GM12878 (cell line): ENCODE data around the gene TTLL11. TPM values are rescaled to one million over a fixed set of nuclear protein-coding genes. Genes with fewer than 3 reads are reported as not detected.

Experiments used
- ATAC-seq: fragments of 200-7000 bp; cut with Tn5 transposase; 3 replicates; pipeline ENCODE4 v1.9.1; 2020; ENCODE audit warnings: mild to moderate bottlenecking, moderate library complexity
- BruUV-seq: library from RNA; stranded (reverse); fragments of 400-500 nt; replicated peaks from 2 replicates; lab custom pipeline; 2021; lab: Mats Ljungman, UMichigan
- CTCF ChIA-PET: fragments of 300-600 bp; sonication (Branson Sonifier 250); formaldehyde crosslinking; extraction: SDS; loops from one replicate; lab custom pipeline; 2021; ENCODE audit warnings: inconsistent platforms; lab: Yijun Ruan, JAX
- POLR2A ChIA-PET: fragments of 350-600 bp; formaldehyde crosslinking; extraction: SDS; loops from one replicate; lab custom pipeline; 2021; ENCODE audit warnings: inconsistent platforms; lab: Charles Lee
- RAD21 ChIA-PET: fragments of 300-600 bp; sonication (Branson Sonifier 250); formaldehyde crosslinking; loops from one replicate; lab custom pipeline; 2023; ENCODE audit warnings: antibody characterized with exemption; ENCODE audit not compliant: unreplicated experiment; lab: Charles Lee
- SMC1A ChIA-PET: fragments of 300-600 bp; sonication (Branson Sonifier 250); formaldehyde crosslinking; loops from one replicate; lab custom pipeline; 2023; ENCODE audit not compliant: unreplicated experiment, uncharacterized antibody; lab: Charles Lee
- DNase-seq: peaks from one replicate; pipeline ENCODE4 v3.0.0-alpha.2; 2011; ENCODE audit warnings: low read depth, low spot score
- FAIRE-seq: peaks from 3 replicates; lab custom pipeline; 2011; peaks lifted over from hg19 to GRCh38; lab: Jason Lieb, UNC
- H2AFZ ChIP-seq: 2 replicates; pipeline ENCODE4 v1.6.0; 2011; ENCODE audit warnings: low read depth, low read length, control low read depth; ENCODE audit not compliant: control insufficient read depth
- H3K27ac ChIP-seq: 2 replicates; pipeline ENCODE4 v1.5.1; 2011; ENCODE audit warnings: control low read depth; ENCODE audit not compliant: control insufficient read depth, insufficient read depth
- H3K27me3 ChIP-seq, 2 experiments: replicated peaks in 1 of 2; 2 replicates each; pipeline versions ENCODE4 v1.6.0 to v1.6.1; 2011; ENCODE audit warnings: low read length in 1 of 2; ENCODE audit not compliant: control insufficient read depth in 2 of 2, insufficient read depth in 2 of 2
- H3K36me3 ChIP-seq, 2 experiments: 2 replicates each; pipeline ENCODE4 v1.5.1; 2011; ENCODE audit warnings: low read length in 1 of 2; ENCODE audit not compliant: control insufficient read depth in 2 of 2, insufficient read depth in 2 of 2
- H3K4me1 ChIP-seq: 2 replicates; pipeline ENCODE4 v1.6.1; 2011; ENCODE audit warnings: mild to moderate bottlenecking, low read length, moderate library complexity, mixed read lengths; ENCODE audit not compliant: control insufficient read depth, insufficient read depth
- H3K4me2 ChIP-seq: 2 replicates; pipeline ENCODE4 v1.6.0; 2011; ENCODE audit warnings: control low read depth; ENCODE audit not compliant: control insufficient read depth, insufficient read depth
- H3K4me3 ChIP-seq: fragments of 200-600 bp; sonication (generic); 2 replicates; pipeline ENCODE4 v1.5.1; 2016
- H3K79me2 ChIP-seq: 2 replicates; pipeline ENCODE4 v1.6.0; 2011; ENCODE audit warnings: low read length; ENCODE audit not compliant: control insufficient read depth, insufficient read depth
- H3K9ac ChIP-seq: 2 replicates; pipeline ENCODE4 v1.8.0; 2011; ENCODE audit warnings: low read length, control low read depth, mixed read lengths; ENCODE audit not compliant: control insufficient read depth, insufficient read depth
- H3K9me3 ChIP-seq: replicated peaks from 3 replicates; pipeline ENCODE4 v1.5.1; 2011; ENCODE audit warnings: mild to moderate bottlenecking, low read length; ENCODE audit not compliant: control insufficient read depth, insufficient read depth
- H4K20me1 ChIP-seq: 2 replicates; pipeline ENCODE4 v1.6.0; 2011; ENCODE audit not compliant: control insufficient read depth, insufficient read depth
- CBFB ChIP-seq: IDR thresholded peaks from 2 replicates; pipeline ENCODE4 v1.6.1; 2016; ENCODE audit warnings: antibody characterized with exemption, low read depth
- EP300 ChIP-seq, 2 experiments: fragments of 150-350 bp in 1 of 2; IDR thresholded peaks; 2 replicates each; pipeline ENCODE4 v1.6.1; 2011 to 2012; ENCODE audit warnings: low read depth in 2 of 2, low read length in 2 of 2, borderline replicate concordance in 1 of 2, improper control_type of control experiment in 1 of 2, inconsistent platforms in 1 of 2; ENCODE audit not compliant: control insufficient read depth in 1 of 2
- KDM1A ChIP-seq: fragments of 200-600 bp; sonication (generic); IDR thresholded peaks from 2 replicates; pipeline ENCODE4 v1.6.1; 2016; ENCODE audit warnings: borderline replicate concordance
- NFXL1 ChIP-seq: fragments of 450-650 bp; IDR thresholded peaks from 2 replicates; pipeline ENCODE4 v1.6.1; 2017; ENCODE audit warnings: antibody characterized with exemption, mild to moderate bottlenecking, borderline replicate concordance
- PAX5 ChIP-seq: IDR thresholded peaks from 2 replicates; pipeline ENCODE4 v1.6.1; 2011; ENCODE audit warnings: low read depth, low read length, borderline replicate concordance
- POU2F2 ChIP-seq: IDR thresholded peaks from 3 replicates; pipeline ENCODE4 v1.6.1; 2011; ENCODE audit warnings: low read depth, mild to moderate bottlenecking, low read length, borderline replicate concordance
- RAD21 ChIP-seq: IDR thresholded peaks from 2 replicates; pipeline ENCODE4 v1.6.1; 2011; ENCODE audit warnings: mild to moderate bottlenecking, low read depth, low read length, moderate library complexity; ENCODE audit not compliant: insufficient read depth
- SUZ12 ChIP-seq: fragments of 200-600 bp; sonication (generic); IDR thresholded peaks from one replicate; pipeline ENCODE4 v1.6.1; 2018; ENCODE audit warnings: antibody characterized with exemption, mild to moderate bottlenecking; ENCODE audit not compliant: unreplicated experiment
- ZZZ3 ChIP-seq: IDR thresholded peaks from 2 replicates; pipeline ENCODE4 v1.6.1; 2011; ENCODE audit warnings: low read depth; ENCODE audit not compliant: control insufficient read depth, insufficient read length
- WGBS: methylation state at CpG from one replicate; pipeline ENCODE4 v1.1.6; 2016; ENCODE audit warnings: low lambda C conversion rate; ENCODE audit not compliant: insufficient replicate concordance, insufficient coverage; ENCODE audit errors: missing lambda C conversion rate; 5-methylcytosine and 5-hydroxymethylcytosine counted together
- in situ Hi-C: fragments of 300-500 bp; cut with MboI; formaldehyde crosslinking; loops from 9 replicates; pipeline ENCODE4 v1.14.3; 2018; ENCODE audit warnings: mixed read lengths
- intact Hi-C: fragments of 100-400 bp; cut with micrococcal nuclease; formaldehyde crosslinking; loops from one replicate; pipeline ENCODE4 v1.14.2; 2022; ENCODE audit not compliant: unreplicated experiment
- polyA plus RNA-seq, 11 experiments: library from polyadenylated mRNA; depleted of rRNA in 4 of 11; unstranded in 6 of 11; stranded (reverse) in 5 of 11; fragments of >200 nt; fragmentation: Nextera tagmentation in 4 of 11; fragmentation: Illumina TruSeq in 1 of 11; extraction: Ambion mirVana in 4 of 11; extraction: Trizol in 1 of 11; gene quantifications; 1 replicate in 1 of 11; 2 replicates in 10 of 11; pipeline versions ENCODE4 v1.2.1 to v1.2.3, GENCODE V29; 2011 to 2016; ENCODE audit warnings: inconsistent platforms in 2 of 11, missing spikeins in 2 of 11, low read depth in 1 of 11
- total RNA-seq, 4 experiments: library from RNA; depleted of rRNA in 3 of 4; stranded (reverse); fragments of >200 nt in 3 of 4; fragmentation: Illumina TruSeq in 1 of 4; extraction: Trizol in 1 of 4; gene quantifications; 2 replicates each; pipeline versions ENCODE4 v1.2.1 to v1.2.3, GENCODE V29; 2013 to 2021
- TF ChIP-seq, protein P1 (sequence below): fragments of 150-350 bp; IDR thresholded peaks from 2 replicates; pipeline ENCODE4 v1.6.1; 2016; ENCODE audit warnings: low read depth, low read length

TTLL11 gene
- total and polyA plus RNA-seq, 10 of the 15 experiments (the other 5 are each of a cell fraction or from before 2014, with no cell fraction given) = 1.2 to 3.7 (median 2.9) TPM

DNA sequence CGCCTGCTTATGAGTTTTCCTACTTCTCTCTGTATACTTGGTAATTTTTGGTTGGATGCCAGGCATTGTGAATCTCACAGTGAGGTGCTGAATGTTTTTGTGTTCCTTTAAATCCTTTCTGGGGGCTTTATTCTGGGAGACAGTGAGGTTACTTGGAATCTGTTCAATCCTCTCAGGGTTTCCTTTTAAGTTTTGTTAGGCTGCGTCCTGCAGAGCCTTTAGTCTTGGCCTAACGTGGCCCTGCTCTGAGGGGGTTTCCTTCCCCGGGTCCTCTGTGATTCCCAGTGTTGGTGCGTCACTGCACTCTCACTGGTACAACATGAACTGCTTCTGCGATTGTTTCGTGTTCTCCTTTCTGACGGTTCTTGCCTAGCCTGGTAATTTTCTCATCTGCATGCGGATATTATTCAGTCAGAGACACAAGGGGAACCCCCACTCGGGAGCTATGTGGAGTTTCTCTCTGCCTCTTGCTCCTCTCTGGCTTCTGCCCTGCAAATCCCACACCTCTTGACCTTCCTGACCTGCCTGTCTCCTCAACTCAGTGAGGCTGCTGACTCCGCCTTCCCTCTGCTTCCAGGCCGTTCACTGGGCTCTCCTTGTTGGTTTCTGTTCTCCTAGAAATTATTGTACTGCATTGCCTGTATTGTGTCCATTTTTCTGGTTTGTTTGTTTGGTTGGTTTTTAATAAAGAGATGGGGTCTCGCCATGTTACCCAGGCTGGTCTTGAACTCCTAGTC is 313.6 kb downstream of the TTLL11 start:
- Histone ChIP-seq H2AFZ (0 out of 2 replicates have a peak overlapping the region, but pooled peaks have one; percentile 4), H3K27ac (no peak overlapping the region), H3K9me3 (no peaks in the 10 kb centered on the region), H3K9ac (no peak overlapping the region), H3K4me3 (no peak overlapping the region), H3K79me2 (no peaks in the 10 kb centered on the region), H4K20me1 (no peaks in the 10 kb centered on the region), H3K27me3 (no peaks in the 10 kb centered on the region; a peak in 2 of 4 replicates), H3K4me2 (no peak overlapping the region), H3K4me1 (no peaks in the 10 kb centered on the region), H3K36me3 (no peaks in the 10 kb centered on the region)
- DNase-seq (peak; percentile 5), ATAC-seq (peak; percentile 31; the same call in 2 of the 3 replicates), FAIRE-seq (no peak)
- ChIA-PET POLR2A (no interaction called here), RAD21 (no interaction called here), SMC1A (no interaction called here), CTCF (no interaction called here)
- no TSS peak for BruUV-seq
- WGBS = 23% methylated on average over 13 of the region's 13 CpGs
- no peak for TF ChIP-seq RAD21
- in situ Hi-C loops (no loop called here), intact Hi-C loops (no loop called here)

DNA sequence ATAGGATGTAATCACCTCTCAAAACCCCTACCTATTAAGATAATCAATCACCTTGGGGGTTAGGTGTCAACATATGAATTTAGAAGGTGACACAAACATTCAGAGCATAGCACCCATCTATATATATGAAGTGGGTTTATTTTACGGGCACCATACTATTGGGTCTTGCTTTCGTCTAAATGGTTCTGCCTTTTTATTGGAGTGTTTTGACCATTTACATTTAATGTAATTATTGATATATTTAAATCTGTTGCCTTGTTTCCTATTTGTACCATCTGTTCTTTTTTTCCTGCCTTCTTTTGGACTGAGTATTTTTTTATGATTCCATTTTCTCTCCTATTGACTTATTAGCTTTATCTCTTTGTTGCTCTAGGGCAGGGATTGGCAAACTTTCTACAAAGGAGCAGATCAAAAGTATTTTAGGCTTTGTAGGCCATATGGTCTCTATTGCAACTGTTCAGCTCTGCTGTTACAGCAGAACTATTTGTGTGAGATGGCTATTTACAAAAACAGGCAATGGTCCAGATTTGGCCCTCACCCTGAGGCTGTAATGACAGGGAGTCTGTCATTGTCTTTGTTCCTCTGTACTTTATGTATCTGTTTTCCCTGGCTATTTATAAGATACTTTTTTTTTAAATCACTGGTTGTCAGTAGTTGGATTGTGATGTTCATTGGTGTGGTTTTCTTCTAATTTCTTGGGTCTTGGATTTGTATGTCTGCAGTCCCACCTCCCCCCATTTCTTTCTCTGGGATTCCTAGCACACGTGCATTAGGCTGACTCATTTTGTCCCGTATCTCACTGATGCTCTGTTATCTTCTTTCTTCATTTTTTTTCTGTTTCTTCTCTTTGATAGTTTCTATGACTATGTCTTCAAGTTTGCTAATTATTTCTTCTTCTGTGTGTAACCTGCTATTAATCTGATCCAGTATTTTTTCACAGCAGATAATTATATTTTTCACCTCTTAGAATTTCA is 314.6 kb downstream of the TTLL11 start:
- no TSS peak for BruUV-seq
- no peak for TF ChIP-seq ZZZ3
- TF ChIP-seq CBFB = no peak
- no peak for TF ChIP-seq EP300 (IDR thresholded peaks at IDR 0.05; ENCODE audit: borderline replicate concordance in 1 of 2, control insufficient read depth in 1 of 2, low read depth in 2 of 2, low read length in 2 of 2)
- TF ChIP-seq NFXL1 = no peak
- no peak for TF ChIP-seq SUZ12
- TF ChIP-seq KDM1A = no peak
- no peak for TF ChIP-seq PAX5
- TF ChIP-seq POU2F2 = no peak
- TF ChIP-seq, protein P1, sequence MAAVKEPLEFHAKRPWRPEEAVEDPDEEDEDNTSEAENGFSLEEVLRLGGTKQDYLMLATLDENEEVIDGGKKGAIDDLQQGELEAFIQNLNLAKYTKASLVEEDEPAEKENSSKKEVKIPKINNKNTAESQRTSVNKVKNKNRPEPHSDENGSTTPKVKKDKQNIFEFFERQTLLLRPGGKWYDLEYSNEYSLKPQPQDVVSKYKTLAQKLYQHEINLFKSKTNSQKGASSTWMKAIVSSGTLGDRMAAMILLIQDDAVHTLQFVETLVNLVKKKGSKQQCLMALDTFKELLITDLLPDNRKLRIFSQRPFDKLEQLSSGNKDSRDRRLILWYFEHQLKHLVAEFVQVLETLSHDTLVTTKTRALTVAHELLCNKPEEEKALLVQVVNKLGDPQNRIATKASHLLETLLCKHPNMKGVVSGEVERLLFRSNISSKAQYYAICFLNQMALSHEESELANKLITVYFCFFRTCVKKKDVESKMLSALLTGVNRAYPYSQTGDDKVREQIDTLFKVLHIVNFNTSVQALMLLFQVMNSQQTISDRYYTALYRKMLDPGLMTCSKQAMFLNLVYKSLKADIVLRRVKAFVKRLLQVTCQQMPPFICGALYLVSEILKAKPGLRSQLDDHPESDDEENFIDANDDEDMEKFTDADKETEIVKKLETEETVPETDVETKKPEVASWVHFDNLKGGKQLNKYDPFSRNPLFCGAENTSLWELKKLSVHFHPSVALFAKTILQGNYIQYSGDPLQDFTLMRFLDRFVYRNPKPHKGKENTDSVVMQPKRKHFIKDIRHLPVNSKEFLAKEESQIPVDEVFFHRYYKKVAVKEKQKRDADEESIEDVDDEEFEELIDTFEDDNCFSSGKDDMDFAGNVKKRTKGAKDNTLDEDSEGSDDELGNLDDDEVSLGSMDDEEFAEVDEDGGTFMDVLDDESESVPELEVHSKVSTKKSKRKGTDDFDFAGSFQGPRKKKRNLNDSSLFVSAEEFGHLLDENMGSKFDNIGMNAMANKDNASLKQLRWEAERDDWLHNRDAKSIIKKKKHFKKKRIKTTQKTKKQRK = no peak
- Histone ChIP-seq H3K4me1 (no peaks in the 10 kb centered on the region), H3K27ac (no peak overlapping the region), H3K9ac (no peak overlapping the region), H4K20me1 (no peaks in the 10 kb centered on the region), H2AFZ (no peak overlapping the region), H3K9me3 (no peaks in the 10 kb centered on the region), H3K36me3 (no peaks in the 10 kb centered on the region), H3K79me2 (no peaks in the 10 kb centered on the region), H3K4me2 (no peak overlapping the region), H3K27me3 (no peaks in the 10 kb centered on the region; a peak in 2 of 4 replicates), H3K4me3 (no peak overlapping the region)
- FAIRE-seq (no peak), ATAC-seq (no peak), DNase-seq (no peak)
- CTCF ChIA-PET = no interaction called here
- POLR2A ChIA-PET = no interaction called here
- in situ Hi-C loops = no loop called here
- SMC1A ChIA-PET = no interaction called here
- intact Hi-C loops = no loop called here
- RAD21 ChIA-PET = no interaction called here
- 62% methylated on average over 4 of the region's 4 CpGs for WGBS
